HepG2 (cell line): Measurements from ENCODE around the gene PTPN2. TPM values are rescaled to one million over a fixed set of nuclear protein-coding genes. Genes with fewer than 3 reads are reported as not detected.

Experiments used
- ARID5B ChIP-seq: IDR thresholded peaks from 2 replicates; pipeline ENCODE4 v1.4.0; 2020; ENCODE audit warnings: mild to moderate bottlenecking, missing genetic modification reagents
- CREBL2 ChIP-seq: sonication (generic); formaldehyde crosslinking; IDR thresholded peaks from 2 replicates; pipeline ENCODE4 v1.8.1; 2023; ENCODE audit warnings: missing genetic modification reagents, mild to moderate bottlenecking, borderline replicate concordance
- RFXANK ChIP-seq: IDR thresholded peaks from 2 replicates; pipeline ENCODE4 v1.6.1; 2016
- SATB2 ChIP-seq: sonication (generic); formaldehyde crosslinking; IDR thresholded peaks from 2 replicates; pipeline ENCODE4 v1.5.0; 2020; ENCODE audit warnings: missing genetic modification reagents
- SCMH1 ChIP-seq: sonication (generic); formaldehyde crosslinking; IDR thresholded peaks from 2 replicates; pipeline ENCODE4 v1.9.0; 2021; ENCODE audit warnings: missing genetic modification reagents, mild to moderate bottlenecking, borderline replicate concordance
- SNAPC2 ChIP-seq: sonication (generic); formaldehyde crosslinking; IDR thresholded peaks from 2 replicates; pipeline ENCODE4 v1.8.1; 2022; ENCODE audit warnings: mild to moderate bottlenecking, missing genetic modification reagents
- TRIM24 ChIP-seq: sonication (generic); formaldehyde crosslinking; IDR thresholded peaks from 2 replicates; pipeline ENCODE4 v1.8.0; 2022; ENCODE audit warnings: mild to moderate bottlenecking, missing genetic modification reagents
- ZNF142 ChIP-seq: sonication (generic); formaldehyde crosslinking; IDR thresholded peaks from 2 replicates; pipeline ENCODE4 v1.4.0; 2020; ENCODE audit warnings: missing genetic modification reagents
- ZNF343 ChIP-seq: sonication (generic); formaldehyde crosslinking; IDR thresholded peaks from 2 replicates; pipeline ENCODE4 v1.4.0; 2020; ENCODE audit warnings: mild to moderate bottlenecking, missing genetic modification reagents
- ZNF574 ChIP-seq: sonication (generic); formaldehyde crosslinking; IDR thresholded peaks from 2 replicates; pipeline ENCODE4 v1.4.0; 2020; ENCODE audit warnings: missing genetic modification reagents
- polyA plus RNA-seq, 8 experiments: library from polyadenylated mRNA; depleted of rRNA in 3 of 8; stranded (reverse) in 7 of 8; unstranded in 1 of 8; fragments of >200 nt; fragmentation: Illumina TruSeq in 4 of 8; extraction: Trizol in 4 of 8; gene quantifications; 2 replicates each; pipeline versions ENCODE4 v1.2.1 to v1.2.3, GENCODE V29; 2011 to 2016; ENCODE audit warnings: low read depth in 4 of 8, missing spikeins in 1 of 8, mixed read lengths in 1 of 8; ENCODE audit not compliant: insufficient read depth in 1 of 8
- total RNA-seq, 5 experiments: library from RNA; depleted of rRNA; stranded (reverse); fragments of >200 nt; fragmentation: Illumina TruSeq; extraction: Trizol; gene quantifications; 2 replicates each; pipeline ENCODE4 v1.2.3, GENCODE V29; 2016; ENCODE audit warnings: low read depth in 1 of 5

The PTPN2 gene
- total and polyA plus RNA-seq, 2 of the 13 experiments (the other 11 are each of a cell fraction or from before 2014, with no cell fraction given): 24.9 to 41.5 TPM

- TF ChIP-seq ARID5B (CRISPR knock-in tag) (peak; percentile 56; the same call in 1 of the 2 replicates), SATB2 (no peak), ZNF343 (no peak), SNAPC2 (CRISPR knock-in tag) (no peak), ZNF142 (no peak), RFXANK (no peak), TRIM24 (CRISPR knock-in tag) (no peak), ZNF574 (CRISPR knock-in tag) (no peak), SCMH1 (CRISPR knock-in tag) (no peak), CREBL2 (CRISPR knock-in tag) (no peak)
These were observed 49.3 kb upstream of the PTPN2 start (continued) for GRCh38 chr18:12933327-12933726.
